Stimulated activated CD8-positive, alpha-beta memory T cell treated with anti-CD3 and anti-CD28 coated beads, Interleukin-15, amount 100 ng/mL, for 24 hours (primary cell): ENCODE data around the gene MAGEC3.
"Not testable (repeated sequence)": the region's sequence is repeated elsewhere in the genome, so short reads cannot be mapped to it uniquely, and the experiment has no call there.

Experiments
- DNase-seq: peaks from one replicate; pipeline ENCODE4 v3.0.0-alpha.2; 2020; ENCODE audit warnings: low read depth

MAGEC3 gene

DNA sequence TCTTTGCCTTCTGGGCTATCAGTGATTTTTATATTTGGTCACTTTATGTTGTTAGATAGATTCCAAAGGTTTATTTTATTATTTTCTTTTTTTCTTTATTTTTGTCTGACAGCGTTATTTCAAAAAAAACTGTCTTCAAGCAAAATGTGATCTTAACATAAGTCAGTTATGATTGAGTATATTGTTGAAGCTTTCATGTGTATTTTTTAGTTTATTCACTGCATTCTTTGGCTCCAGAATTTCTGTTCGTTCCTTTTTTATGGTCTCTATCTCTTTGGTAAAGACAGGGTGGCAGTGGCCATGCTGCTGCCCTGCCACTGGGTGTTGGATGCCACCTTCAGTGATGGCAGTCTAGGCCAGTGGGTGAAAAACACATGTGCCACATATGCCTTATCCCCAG is at the start of gene MAGEC3:
Gene MAGEC3, plus strand, starts transcription at position 301 of the 400 bp plus-strand sequence. Its CDS starts 0 bp downstream, at position 301.
- no peak for DNase-seq

DNA sequence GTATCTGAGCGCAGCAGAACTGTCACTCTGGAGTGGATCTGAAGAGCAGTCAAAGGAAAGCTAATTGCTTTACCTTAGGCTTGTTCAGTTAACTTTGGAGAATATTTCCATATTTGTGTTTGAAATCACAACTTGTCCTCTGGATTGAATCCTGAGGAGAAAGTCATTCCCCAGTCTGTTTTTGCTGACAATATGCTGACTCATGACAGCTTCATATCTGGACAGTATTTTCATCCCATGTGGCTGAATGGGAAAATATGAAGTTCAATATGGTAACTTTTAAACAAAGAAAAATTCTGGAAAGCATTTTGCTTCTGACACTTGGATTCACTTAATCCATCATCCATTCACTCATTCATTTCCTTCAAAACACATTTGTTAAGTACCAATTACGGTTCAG is 46.3 kb upstream of the MAGEC3 start:
- no peak for DNase-seq

- no peak for DNase-seq
Measured at GRCh38 chrX:141811438-141811837, 26.7 kb upstream of the MAGEC3 start.

DNA sequence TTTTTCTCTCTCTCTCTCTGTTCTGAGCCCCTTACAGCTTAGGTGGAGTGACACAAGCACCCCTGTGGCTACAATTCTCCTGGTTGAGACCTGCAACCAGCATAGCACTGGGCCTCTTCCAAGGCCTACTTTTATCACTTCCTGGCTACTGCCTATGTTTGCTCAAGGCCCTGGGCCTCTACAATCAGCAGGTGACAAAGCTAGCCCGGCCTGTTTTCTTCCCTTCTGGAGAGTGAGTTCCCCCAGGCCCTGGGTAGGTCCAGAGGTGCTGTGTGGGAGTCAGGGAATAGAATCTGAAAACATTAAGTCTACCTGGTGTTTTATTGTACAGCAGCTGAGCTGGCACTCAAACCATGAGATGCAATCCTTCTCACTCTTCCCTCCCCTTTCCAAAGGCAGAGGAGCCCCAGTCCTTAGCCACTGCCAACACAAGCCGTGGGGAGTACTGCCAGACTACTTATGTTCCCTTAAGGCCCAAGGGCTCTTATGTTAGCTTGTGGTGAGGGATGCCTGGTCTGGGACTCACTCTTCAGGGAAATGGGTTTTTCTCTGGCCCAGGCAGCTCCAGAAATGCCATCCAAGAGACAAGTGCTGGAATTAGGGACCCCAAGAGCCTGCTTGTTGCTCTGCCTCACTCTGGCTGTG is 23.8 kb upstream of the MAGEC3 start:
- no peak for DNase-seq

DNA sequence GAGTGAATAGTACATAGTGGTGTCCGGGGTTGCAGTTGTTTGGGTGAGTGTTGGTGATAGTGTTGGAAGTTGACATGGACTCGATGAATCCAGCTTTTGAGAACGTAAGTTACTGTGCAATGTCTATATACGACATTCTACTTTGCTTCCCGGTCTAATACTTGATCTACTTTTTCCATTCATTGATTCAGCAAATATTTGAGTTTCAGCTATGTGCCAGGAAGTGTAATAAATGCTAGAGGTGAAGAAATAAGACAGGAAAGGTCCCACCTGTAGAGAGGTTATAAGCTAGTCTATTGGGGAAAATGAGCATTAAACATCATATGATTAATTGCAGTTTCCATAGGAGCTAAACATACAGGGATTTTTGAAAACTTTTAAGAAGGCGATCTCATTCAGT is 22.2 kb upstream of the MAGEC3 start:
- no peak for DNase-seq

- DNase-seq: no peak
Measured at GRCh38 chrX:141832247-141832646, 5.9 kb upstream of the MAGEC3 start.

- no peak for DNase-seq
Measured at GRCh38 chrX:141839856-141840255, 1.7 kb downstream of the MAGEC3 start.

DNA sequence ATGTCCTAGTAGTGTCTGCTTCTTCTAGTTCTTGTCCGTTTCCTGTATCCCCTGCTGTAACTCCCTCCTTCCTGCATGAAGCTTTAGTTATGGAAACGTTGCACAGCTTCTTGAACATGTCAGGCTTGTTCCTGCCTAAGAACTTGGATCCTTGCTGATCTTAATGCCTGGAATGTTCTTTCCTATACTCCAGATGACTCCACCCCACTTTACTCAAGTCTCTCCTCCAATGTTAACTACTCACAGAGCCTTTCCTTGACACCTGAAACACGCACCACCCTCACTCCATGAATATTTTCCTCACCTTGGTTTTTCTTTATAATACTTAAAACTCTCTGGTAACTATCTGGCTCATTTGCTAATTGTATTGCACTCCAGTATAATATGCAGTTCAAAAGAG is 19.4 kb downstream of the MAGEC3 start:
- DNase-seq: no peak

GRCh38 chrX:141879616-141880015 is 41.5 kb downstream of the MAGEC3 start:
- no peak for DNase-seq

DNA sequence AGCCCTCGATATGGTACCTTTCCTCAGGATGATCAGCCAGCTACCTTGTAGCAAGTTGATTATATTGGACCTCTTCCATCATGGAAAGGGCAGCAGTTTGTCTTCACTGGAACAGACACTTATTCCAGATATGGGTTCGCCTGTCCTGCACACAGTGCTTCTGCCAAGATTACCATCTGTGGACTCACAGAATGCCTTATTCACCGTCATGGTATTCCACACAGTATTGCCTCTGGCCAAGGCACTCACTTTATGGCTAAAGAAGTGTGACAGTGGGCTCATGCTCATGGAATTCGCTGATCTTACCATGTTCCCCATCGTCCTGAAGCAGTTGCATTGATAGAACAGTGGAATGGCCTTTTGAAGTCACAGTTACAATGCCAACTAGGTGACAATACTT is 50.7 kb downstream of the MAGEC3 start:
- not testable (repeated sequence) for DNase-seq

GRCh38 chrX:141894733-141895132 is 56.6 kb downstream of the MAGEC3 start:
- DNase-seq: no peak

DNA sequence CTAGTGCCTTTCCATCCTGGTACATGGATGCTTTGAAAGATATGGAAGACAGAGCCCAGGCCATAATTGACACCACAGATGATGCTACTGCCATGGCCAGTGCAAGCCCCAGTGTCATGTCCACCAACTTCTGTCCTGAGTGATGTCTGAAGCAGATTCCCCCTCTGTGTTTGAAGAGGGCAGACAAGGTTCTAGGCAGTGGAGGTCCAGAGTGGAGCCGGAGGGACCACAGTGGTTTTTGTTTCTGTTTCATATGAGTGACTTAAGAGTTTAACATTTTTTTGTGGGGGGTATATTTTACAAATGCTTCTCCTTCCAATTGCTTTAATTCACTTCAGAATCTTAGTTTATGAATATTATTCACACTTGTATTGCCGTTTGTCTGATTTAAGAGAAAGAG is 59.6 kb downstream of the MAGEC3 start:
- DNase-seq: no peak

GRCh38 chrX:141902366-141902765 is 64.2 kb downstream of the MAGEC3 start:
- DNase-seq: no peak

GRCh38 chrX:141903400-141904155 is 65.5 kb downstream of the MAGEC3 start, which contains the start of gene MAGEC1:
Gene MAGEC1 (plus strand): TSS chrX:141903894. CDS start chrX:141905073, 1,179 bp downstream.
- no peak for DNase-seq

DNA sequence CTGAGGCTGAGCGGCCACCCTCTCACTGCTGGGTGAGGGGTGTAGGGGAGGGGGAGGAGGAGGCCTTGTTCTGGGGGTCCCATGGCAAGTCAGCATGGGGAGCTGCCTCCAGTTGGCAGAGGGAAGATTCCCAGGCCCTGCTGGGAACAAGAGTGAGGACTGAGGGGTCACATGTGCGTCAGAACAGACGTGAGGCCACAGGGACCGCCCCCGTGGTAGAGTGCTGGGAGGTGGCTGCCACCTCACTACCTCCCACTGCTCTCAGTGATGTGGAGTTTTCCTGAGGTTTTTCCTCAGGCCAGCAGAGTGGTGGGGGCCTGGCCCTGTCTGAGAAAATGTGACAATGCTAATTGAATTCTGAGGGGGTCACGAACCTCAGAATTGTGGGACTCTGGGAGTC is 66.1 kb downstream of the MAGEC3 start:
- DNase-seq: no peak

- DNase-seq: no peak
Measured at GRCh38 chrX:141917801-141918200, 79.7 kb downstream of the MAGEC3 start.

DNA sequence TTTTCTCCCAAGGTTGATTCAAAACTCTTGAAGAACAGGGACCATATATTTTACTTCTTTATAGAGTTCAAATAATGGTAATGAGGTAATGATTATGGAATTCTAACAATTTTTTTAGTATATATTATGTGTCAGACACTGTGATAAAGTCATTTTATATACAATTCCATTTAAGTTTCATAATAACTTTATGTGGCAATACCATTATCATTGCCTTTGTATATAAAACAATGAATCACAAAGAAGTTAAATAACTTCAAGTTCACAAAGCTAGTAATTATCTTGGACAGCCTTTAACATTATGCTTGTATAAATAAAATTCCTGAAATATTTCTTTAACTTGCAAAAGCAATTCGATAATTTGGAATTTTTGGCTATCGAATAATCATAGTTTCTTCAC is 86.2 kb downstream of the MAGEC3 start:
- no peak for DNase-seq

- no peak for DNase-seq
Measured at GRCh38 chrX:141928432-141928831, 90.3 kb downstream of the MAGEC3 start.

- DNase-seq: no peak
Measured at GRCh38 chrX:141934059-141934641, 96.0 kb downstream of the MAGEC3 start.

DNA sequence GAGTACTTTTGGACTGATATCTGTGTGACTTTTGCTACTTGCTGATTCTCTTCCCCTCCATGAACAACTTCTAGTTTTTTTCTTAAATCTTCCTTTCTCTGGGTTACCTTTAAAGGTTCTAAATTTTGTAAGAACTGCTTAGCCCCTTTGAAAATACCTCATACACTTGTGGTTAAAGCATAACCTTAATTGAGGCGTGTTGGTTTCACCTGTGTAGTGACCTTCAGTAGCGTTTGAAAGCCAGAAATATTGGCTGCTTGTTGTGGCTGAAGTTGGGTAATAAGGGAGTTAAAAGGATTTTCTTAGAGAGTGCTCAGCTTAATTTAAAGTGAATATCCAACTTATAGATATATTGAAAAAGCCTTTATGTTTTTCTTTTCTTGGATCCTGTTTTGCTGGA is 97.5 kb downstream of the MAGEC3 start:
- no peak for DNase-seq

DNA sequence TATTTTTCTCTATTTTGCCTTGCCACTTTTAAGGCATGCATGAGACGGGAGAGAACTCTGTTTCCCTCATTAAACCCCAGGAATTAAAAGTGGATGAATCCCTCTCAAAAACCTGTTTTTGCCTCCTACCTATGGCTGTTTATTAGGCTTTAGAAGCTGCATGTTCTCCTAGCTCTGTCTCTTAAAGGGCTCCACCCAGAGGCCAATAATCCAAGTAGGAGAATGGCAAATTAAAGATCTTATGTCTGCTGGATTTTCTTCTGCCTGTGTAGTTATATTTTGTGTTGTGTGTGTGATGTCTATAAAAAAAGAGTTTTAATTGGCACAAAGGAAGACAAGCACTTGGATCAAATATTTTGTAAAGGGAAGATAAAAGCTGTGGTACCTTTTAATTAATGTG is 98.0 kb downstream of the MAGEC3 start:
- DNase-seq: no peak

DNA sequence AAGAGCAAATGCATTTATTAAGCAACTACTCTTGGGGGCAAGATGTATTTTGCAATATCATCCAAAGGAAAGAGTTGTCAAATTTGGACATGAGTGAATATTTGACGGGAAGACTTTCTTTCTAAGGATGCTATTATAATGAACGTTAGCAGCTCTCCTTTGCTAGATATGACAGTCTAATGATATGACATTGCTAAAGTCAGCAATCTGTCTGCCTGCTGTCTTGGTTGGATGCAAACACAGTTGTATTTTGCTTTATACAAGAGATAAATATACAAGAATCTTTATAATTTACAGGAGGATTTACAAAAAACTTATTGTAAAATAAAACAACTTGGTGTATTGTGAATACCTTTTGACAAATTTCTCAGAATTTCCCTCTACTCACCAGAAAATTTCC is 103.1 kb downstream of the MAGEC3 start:
- DNase-seq: no peak

DNA sequence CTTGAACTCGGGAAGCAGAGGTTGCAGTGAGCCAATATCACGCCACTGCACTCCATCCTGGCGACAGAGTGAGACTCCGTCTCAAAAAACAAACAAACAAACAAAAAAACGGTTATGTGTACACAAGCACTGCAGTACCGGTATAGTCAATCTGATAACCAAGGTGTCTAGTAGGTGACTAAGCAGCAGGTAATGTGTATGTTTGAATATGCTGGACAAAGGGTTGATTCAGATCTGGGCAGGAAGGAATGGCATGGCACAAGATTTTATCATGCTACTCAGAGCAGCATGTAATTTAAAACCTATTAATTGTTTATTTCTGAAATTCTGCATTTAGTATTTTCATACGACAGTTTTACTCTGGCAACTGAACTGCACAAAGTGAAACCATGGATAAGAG is 107.3 kb downstream of the MAGEC3 start:
- no peak for DNase-seq
